SJCRH30 (cell line): ENCODE results near the gene UGT2A1. TPM values are rescaled to one million over a fixed set of nuclear protein-coding genes. Genes with fewer than 3 reads are reported as not detected.
"Not testable (repeated sequence)": the region's sequence is repeated elsewhere in the genome, so short reads cannot be mapped to it uniquely, and the experiment has no call there.

Experiments
- DNase-seq, 2 experiments: peaks; one replicate each; pipeline ENCODE4 v3.0.0-alpha.2; 2015 to 2020
- H3K27ac ChIP-seq: fragments of 250-450 bp; sonication (Bioruptor Pico); 2 replicates; pipeline ENCODE4 v1.5.1; 2020; ENCODE audit warnings: mild to moderate bottlenecking, moderate library complexity
- H3K27me3 ChIP-seq: fragments of 250-450 bp; sonication (Bioruptor Pico); 2 replicates; pipeline ENCODE4 v1.5.1; 2020; ENCODE audit warnings: mild to moderate bottlenecking, moderate library complexity
- H3K36me3 ChIP-seq: fragments of 250-450 bp; sonication (Bioruptor Pico); 2 replicates; pipeline ENCODE4 v1.5.1; 2020; ENCODE audit warnings: mild to moderate bottlenecking, moderate library complexity
- H3K4me1 ChIP-seq: fragments of 250-450 bp; sonication (Bioruptor Pico); 2 replicates; pipeline ENCODE4 v1.5.1; 2020; ENCODE audit warnings: mild to moderate bottlenecking, moderate library complexity
- H3K4me3 ChIP-seq: fragments of 250-450 bp; sonication (Bioruptor Pico); 2 replicates; pipeline ENCODE4 v1.5.1; 2020; ENCODE audit warnings: mild to moderate bottlenecking, moderate library complexity
- H3K9me3 ChIP-seq: fragments of 250-450 bp; sonication (Bioruptor Pico); replicated peaks from 2 replicates; pipeline ENCODE4 v1.5.1; 2020; ENCODE audit warnings: mild to moderate bottlenecking, moderate library complexity
- total RNA-seq: library from RNA; depleted of rRNA; stranded (reverse); fragments of >200 nt; shearing (Covaris generic); gene quantifications from 2 replicates; pipeline ENCODE4 v1.2.3, GENCODE V29; 2014; rRNA removed

Gene UGT2A1
- total RNA-seq: not detected in 2 replicates

- DNase-seq: no peak
- H3K4me1 ChIP-seq: no peaks in the 10 kb centered on the region
- H3K27me3 ChIP-seq: no peaks in the 10 kb centered on the region
- no peak within 1 kb of the TSS for H3K27ac ChIP-seq
- H3K36me3 ChIP-seq: no peaks in the 10 kb centered on the region
- no peaks in the 10 kb centered on the region for H3K9me3 ChIP-seq
- H3K4me3 ChIP-seq: no peak within 1 kb of the TSS
Measured at GRCh38 chr4:69653147-69653546, at the start of gene UGT2A1. Gene UGT2A1, minus strand, starts transcription at chr4:69653247. Its CDS starts 5,603 bp downstream, at chr4:69647644.

- H3K4me3 ChIP-seq: no peak overlapping the region
- DNase-seq: no peak
- H3K4me1 ChIP-seq: no peaks in the 10 kb centered on the region
- H3K9me3 ChIP-seq: no peaks in the 10 kb centered on the region
- H3K36me3 ChIP-seq: no peaks in the 10 kb centered on the region
- no peak overlapping the region for H3K27ac ChIP-seq
- H3K27me3 ChIP-seq: no peaks in the 10 kb centered on the region
Measured at GRCh38 chr4:69702201-69702600, 49.2 kb upstream of the UGT2A1 start.

GRCh38 chr4:69701696-69702095 is 48.6 kb upstream of the UGT2A1 start:
- H3K4me1 ChIP-seq: no peaks in the 10 kb centered on the region
- H3K27me3 ChIP-seq: no peaks in the 10 kb centered on the region
- H3K27ac ChIP-seq: no peak overlapping the region
- no peak for DNase-seq
- H3K4me3 ChIP-seq: no peak overlapping the region
- no peaks in the 10 kb centered on the region for H3K36me3 ChIP-seq
- no peaks in the 10 kb centered on the region for H3K9me3 ChIP-seq

GRCh38 chr4:69697536-69698242 is 44.6 kb upstream of the UGT2A1 start:
- Histone ChIP-seq H3K9me3 (0 out of 2 replicates have a peak, but pooled peaks cover 3% of the 10 kb centered on the region), H3K4me3 (no peak overlapping the region), H3K27ac (no peak overlapping the region), H3K36me3 (no peaks in the 10 kb centered on the region), H3K4me1 (no peaks in the 10 kb centered on the region), H3K27me3 (no peaks in the 10 kb centered on the region)
- no peak for DNase-seq

- H3K9me3 ChIP-seq: no peaks in the 10 kb centered on the region
- H3K27ac ChIP-seq: no peak overlapping the region
- peak in 1 of 2 experiments; percentile 63 for DNase-seq
- no peaks in the 10 kb centered on the region for H3K4me1 ChIP-seq
- H3K36me3 ChIP-seq: no peaks in the 10 kb centered on the region
- H3K4me3 ChIP-seq: no peak overlapping the region
- no peaks in the 10 kb centered on the region for H3K27me3 ChIP-seq
Measured at GRCh38 chr4:69689599-69689998, 36.6 kb upstream of the UGT2A1 start.

GRCh38 chr4:69684804-69685203 is 31.8 kb upstream of the UGT2A1 start:
- no peak overlapping the region for H3K27ac ChIP-seq
- H3K9me3 ChIP-seq: no peaks in the 10 kb centered on the region

GRCh38 chr4:69668680-69669079 is 15.6 kb upstream of the UGT2A1 start:
- no peaks in the 10 kb centered on the region for H3K27me3 ChIP-seq
- H3K4me3 ChIP-seq: no peak overlapping the region
- H3K27ac ChIP-seq: no peak overlapping the region
- no peaks in the 10 kb centered on the region for H3K9me3 ChIP-seq
- no peaks in the 10 kb centered on the region for H3K36me3 ChIP-seq
- H3K4me1 ChIP-seq: no peaks in the 10 kb centered on the region
- no peak for DNase-seq

More at GRCh38 chr4:69684804-69685203, 31.8 kb upstream of the UGT2A1 start:
- Histone ChIP-seq H3K27me3 (no peaks in the 10 kb centered on the region), H3K36me3 (no peaks in the 10 kb centered on the region), H3K4me1 (no peaks in the 10 kb centered on the region), H3K4me3 (no peak overlapping the region)
- DNase-seq: no peak

- H3K27ac ChIP-seq, H3K9me3 ChIP-seq, H3K27me3 ChIP-seq, DNase-seq, H3K36me3 ChIP-seq, H3K4me3 ChIP-seq, H3K4me1 ChIP-seq: not testable (repeated sequence)
Measured at GRCh38 chr4:69664009-69664408, 11.0 kb upstream of the UGT2A1 start.

- H3K4me1 ChIP-seq, H3K27me3 ChIP-seq, H3K4me3 ChIP-seq, H3K36me3 ChIP-seq, DNase-seq, H3K9me3 ChIP-seq, H3K27ac ChIP-seq: not testable (repeated sequence)
Measured at GRCh38 chr4:69661130-69661803, 8.2 kb upstream of the UGT2A1 start.

GRCh38 chr4:69658133-69658532 is 5.1 kb upstream of the UGT2A1 start:
- no peak for DNase-seq
- Histone ChIP-seq H3K4me3 (no peak overlapping the region), H3K4me1 (no peaks in the 10 kb centered on the region), H3K9me3 (no peaks in the 10 kb centered on the region), H3K27ac (no peak overlapping the region), H3K27me3 (no peaks in the 10 kb centered on the region), H3K36me3 (no peaks in the 10 kb centered on the region)

- no peaks in the 10 kb centered on the region for H3K9me3 ChIP-seq
- H3K4me3 ChIP-seq: no peak overlapping the region
- no peaks in the 10 kb centered on the region for H3K36me3 ChIP-seq
- no peak for DNase-seq
- H3K4me1 ChIP-seq: no peaks in the 10 kb centered on the region
- H3K27ac ChIP-seq: no peak overlapping the region
- H3K27me3 ChIP-seq: no peaks in the 10 kb centered on the region
Measured at GRCh38 chr4:69656653-69657158, 3.7 kb upstream of the UGT2A1 start.

GRCh38 chr4:69650872-69651271 is 2.2 kb downstream of the UGT2A1 start:
- Histone ChIP-seq H3K9me3 (no peaks in the 10 kb centered on the region), H3K27me3 (no peaks in the 10 kb centered on the region), H3K27ac (no peak overlapping the region), H3K36me3 (no peaks in the 10 kb centered on the region), H3K4me1 (no peaks in the 10 kb centered on the region), H3K4me3 (no peak overlapping the region)
- DNase-seq: no peak

- Histone ChIP-seq H3K9me3 (no peaks in the 10 kb centered on the region), H3K27ac (no peak overlapping the region), H3K4me3 (no peak overlapping the region), H3K4me1 (no peaks in the 10 kb centered on the region), H3K36me3 (no peaks in the 10 kb centered on the region), H3K27me3 (no peaks in the 10 kb centered on the region)
- no peak for DNase-seq
Measured at GRCh38 chr4:69649629-69650028, 3.4 kb downstream of the UGT2A1 start.

GRCh38 chr4:69649207-69649606 is 3.8 kb downstream of the UGT2A1 start:
- H3K4me1 ChIP-seq: no peaks in the 10 kb centered on the region
- H3K4me3 ChIP-seq: no peak overlapping the region
- DNase-seq: no peak
- H3K27me3 ChIP-seq: no peaks in the 10 kb centered on the region
- H3K27ac ChIP-seq: no peak overlapping the region
- no peaks in the 10 kb centered on the region for H3K9me3 ChIP-seq
- H3K36me3 ChIP-seq: no peaks in the 10 kb centered on the region

GRCh38 chr4:69642961-69643360 is 10.1 kb downstream of the UGT2A1 start:
- H3K27me3 ChIP-seq: no peaks in the 10 kb centered on the region
- no peak for DNase-seq
- no peaks in the 10 kb centered on the region for H3K9me3 ChIP-seq
- no peak overlapping the region for H3K27ac ChIP-seq
- H3K4me3 ChIP-seq: no peak overlapping the region
- H3K4me1 ChIP-seq: no peaks in the 10 kb centered on the region
- no peaks in the 10 kb centered on the region for H3K36me3 ChIP-seq
